Smooth muscle cell of the brain vasculature (primary cell): ENCODE results near the gene GABRG3.
"Not testable (repeated sequence)": the region's sequence is repeated elsewhere in the genome, so short reads cannot be mapped to it uniquely, and the experiment has no call there.

Experiments used
- DNase-seq: peaks from one replicate; pipeline ENCODE4 v3.0.0-alpha.2; 2012; ENCODE audit warnings: low read depth, low spot score

The GABRG3 gene

DNA sequence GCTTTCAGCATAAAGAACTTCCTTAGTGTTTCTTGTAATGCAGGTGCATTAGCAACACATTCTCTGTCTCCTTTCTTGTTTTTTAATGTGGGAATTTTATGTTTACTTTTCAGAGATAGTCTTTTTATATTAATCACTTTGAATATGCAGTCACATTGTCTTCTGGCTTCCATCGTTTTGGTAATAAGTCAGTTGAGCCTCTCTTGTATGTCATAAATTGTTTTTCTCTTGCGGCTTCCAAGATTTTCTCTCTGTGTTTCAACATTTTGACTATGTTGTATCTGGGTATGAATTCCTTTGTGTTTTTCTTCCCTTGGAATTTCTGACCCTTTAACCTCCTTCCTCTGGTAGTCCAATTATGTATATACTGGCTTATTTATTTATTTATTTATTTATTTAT lies 25.3 kb downstream of the GABRG3 start:
- no peak for DNase-seq

DNA sequence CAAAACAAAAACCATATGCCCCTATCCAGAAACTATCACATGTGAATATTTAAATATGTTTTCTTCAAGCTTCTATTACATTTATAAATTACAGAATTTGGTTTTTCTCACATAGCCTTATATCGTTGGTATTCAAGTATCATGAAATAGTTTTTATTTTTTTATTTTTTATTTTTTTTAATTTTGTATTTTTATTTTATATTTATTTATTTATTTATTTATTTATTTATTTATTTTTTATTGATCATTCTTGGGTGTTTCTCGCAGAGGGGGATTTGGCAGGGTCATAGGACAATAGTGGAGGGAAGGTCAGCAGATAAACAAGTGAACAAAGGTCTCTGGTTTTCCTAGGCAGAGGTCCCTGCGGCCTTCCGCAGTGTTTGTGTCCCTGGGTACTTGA lies 32.0 kb downstream of the GABRG3 start:
- DNase-seq, result not testable (repeated sequence)

DNA sequence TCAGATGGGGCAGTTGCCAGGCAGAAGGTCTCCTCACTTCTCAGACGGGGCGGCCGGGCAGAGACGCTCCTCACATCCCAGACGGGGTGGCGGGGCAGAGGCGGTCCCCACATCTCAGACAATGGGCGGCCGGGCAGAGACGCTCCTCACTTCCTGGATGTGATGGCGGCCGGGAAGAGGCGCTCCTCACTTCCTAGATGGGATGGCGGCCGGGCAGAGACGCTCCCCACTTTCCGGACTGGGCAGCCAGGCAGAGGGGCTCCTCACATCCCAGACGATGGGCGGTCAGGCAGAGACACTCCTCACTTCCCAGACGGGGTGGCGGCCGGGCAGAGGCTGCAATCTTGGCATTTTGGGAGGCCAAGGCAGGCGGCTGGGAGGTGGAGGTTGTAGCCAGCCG lies 33.2 kb downstream of the GABRG3 start:
- not testable (repeated sequence) for DNase-seq

GRCh38 chr15:27017168-27017809 lies 46.3 kb downstream of the GABRG3 start:
- DNase-seq, result no peak

DNA sequence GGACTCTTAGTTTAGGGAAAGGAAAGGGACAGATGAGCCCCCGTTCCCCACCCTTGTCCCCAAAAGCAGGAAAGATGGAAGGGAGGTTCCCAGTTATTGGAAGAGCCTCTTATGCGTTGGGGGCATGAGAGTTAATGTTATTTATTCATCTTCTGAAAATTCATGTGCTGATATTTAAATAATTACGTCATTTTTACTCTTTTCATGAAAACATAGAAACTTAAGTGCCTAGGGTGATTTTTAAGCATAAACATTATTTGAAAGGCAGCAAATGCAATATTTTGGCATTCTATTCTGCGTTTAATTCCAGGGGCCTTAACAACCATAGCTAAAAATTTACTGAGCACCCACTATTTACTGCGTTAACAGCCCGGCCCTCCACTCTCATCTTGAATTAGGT lies 48.7 kb downstream of the GABRG3 start:
- no peak for DNase-seq

DNA sequence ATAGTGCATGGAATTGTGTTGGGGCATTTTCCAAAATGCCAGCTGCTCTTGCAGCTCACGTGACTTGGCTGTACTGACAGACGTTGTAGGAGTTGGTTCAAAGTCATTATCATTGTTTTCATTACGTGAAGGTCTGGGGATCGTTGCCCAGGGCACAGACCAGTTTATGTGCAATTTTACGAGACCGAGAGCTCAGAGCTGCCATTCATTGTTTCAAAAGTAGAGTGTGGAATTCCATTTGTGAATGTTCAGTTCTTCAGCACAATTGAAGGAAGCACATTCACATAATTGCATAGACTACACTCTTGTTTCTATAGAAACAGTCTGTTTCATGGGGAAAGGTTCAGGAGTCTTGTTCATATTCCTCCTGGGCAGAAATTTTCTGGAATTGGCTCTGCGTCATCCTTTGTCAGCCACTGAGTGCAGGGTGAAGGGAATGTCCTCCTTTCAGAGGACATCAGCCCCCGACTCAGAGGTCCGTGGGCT lies 54.5 kb downstream of the GABRG3 start:
- no peak for DNase-seq

- DNase-seq, result no peak
These were observed 56.2 kb downstream of the GABRG3 start for GRCh38 chr15:27027229-27027628.

DNA sequence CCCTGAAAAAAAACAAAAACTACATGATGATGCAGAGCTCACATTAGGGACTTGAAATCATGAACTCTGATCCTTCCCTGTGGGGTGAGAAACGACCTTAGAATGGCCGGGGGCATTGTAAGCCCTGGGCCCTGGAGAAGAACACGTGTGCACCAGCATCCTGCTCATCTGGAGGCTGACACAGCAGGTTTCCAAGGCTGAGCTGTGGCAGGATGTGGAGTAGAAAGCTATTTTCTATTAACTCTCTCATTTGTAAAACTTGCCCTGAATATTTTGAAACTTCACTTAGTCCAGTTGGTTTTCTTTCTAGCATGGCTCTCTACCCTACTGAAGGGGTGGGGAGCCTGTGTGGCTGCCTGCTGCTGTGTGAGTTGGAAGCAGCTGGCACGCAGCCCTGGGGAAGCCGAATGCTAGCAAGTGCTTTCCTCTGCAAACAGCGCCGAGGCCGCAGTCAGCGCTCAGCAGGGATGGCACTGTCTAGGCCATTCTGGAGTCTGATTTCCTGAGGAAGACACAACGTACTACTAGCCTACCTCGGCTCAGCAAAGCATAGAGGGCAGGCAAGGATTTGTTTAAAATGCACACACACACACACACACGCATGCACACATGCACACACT lies 58.0 kb downstream of the GABRG3 start:
- DNase-seq, result no peak

DNA sequence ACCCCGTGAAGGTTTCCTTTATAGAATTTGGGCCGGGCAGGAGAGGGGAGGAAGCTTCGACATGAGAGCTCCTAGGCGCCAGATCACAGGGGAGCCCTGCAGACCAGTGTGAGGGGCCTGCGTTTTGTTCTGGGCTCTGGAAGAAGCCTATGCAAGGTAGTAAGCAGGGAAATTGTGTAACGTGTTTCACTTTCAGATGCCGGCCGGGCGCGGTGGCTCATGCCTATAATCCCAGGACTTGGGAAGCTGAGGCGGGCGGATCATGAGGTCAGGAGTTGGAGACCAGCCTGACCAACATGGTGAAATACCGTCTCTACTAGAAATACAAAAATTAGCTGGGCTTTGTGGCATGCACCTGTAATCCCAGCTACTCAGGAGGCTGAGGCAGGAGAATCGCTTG lies 65.2 kb downstream of the GABRG3 start:
- DNase-seq, result no peak

- DNase-seq, result no peak
These were observed 66.5 kb downstream of the GABRG3 start for GRCh38 chr15:27037501-27037900.

- DNase-seq, result no peak
These were observed 68.2 kb downstream of the GABRG3 start for GRCh38 chr15:27039152-27039551.

GRCh38 chr15:27042230-27042629 lies 71.2 kb downstream of the GABRG3 start:
- no peak for DNase-seq

- DNase-seq, result no peak
These were observed 71.7 kb downstream of the GABRG3 start for GRCh38 chr15:27042646-27043045.

DNA sequence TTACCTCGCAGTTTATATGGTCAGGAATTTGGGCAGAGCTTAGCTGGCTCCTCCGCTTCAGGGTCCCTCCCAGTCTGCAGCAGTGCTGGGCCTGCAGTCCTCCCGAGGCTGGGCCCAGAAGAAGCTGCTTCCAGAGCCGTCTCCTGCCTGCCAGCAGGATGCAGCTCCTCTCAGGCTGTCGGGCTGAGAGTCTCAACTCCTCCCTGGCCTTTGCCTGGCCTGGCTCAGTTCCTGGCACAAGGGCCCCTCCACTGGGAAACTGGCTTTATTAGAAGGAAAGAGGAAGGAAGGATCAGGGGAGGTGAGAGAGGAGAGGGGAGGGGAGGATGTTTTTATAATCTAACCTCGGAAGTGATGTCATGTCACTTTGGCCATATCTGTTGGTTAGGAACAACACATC lies 72.8 kb downstream of the GABRG3 start:
- DNase-seq, result no peak

- DNase-seq, result no peak
These were observed 74.8 kb downstream of the GABRG3 start for GRCh38 chr15:27045796-27046195.

DNA sequence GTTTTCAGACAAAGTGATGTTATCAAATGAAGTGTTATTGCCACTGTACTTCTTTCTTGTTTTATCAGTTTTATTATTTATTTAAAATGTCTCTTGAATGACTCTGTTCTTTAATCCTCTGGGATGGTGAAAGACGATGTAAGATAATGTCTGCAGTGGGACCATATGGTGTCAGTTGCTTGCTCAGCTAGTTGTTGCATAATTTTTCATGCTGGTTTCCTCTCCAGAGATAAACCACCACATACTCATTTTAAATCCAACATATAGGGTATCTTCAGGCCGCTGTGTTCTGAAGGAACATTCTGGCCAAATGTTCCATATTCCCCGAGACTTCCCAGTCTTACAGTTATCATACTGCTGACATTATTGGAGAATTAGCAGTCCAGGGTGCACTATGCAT lies 75.9 kb downstream of the GABRG3 start:
- no peak for DNase-seq

DNA sequence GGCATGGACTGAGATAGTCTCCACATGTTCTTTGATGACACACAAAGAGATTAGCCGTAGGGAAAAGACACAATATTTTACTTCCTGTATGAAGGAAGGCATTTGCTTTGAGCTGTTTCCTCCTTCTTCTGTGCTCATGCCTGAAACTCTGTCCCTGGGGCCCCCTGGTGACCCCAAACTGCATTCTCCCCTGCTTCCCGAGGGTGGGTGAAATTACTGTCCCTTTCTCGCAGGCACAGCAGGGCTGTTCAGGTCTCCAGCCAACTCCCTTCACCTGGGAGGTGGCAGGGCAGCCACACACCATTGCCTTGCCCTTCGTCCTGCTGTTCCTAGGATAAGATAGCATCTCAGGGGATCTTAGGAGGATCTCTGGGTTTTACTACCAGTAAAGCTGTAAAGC lies 79.2 kb downstream of the GABRG3 start:
- no peak for DNase-seq

- no peak for DNase-seq
These were observed 83.4 kb downstream of the GABRG3 start for GRCh38 chr15:27054426-27054825.

DNA sequence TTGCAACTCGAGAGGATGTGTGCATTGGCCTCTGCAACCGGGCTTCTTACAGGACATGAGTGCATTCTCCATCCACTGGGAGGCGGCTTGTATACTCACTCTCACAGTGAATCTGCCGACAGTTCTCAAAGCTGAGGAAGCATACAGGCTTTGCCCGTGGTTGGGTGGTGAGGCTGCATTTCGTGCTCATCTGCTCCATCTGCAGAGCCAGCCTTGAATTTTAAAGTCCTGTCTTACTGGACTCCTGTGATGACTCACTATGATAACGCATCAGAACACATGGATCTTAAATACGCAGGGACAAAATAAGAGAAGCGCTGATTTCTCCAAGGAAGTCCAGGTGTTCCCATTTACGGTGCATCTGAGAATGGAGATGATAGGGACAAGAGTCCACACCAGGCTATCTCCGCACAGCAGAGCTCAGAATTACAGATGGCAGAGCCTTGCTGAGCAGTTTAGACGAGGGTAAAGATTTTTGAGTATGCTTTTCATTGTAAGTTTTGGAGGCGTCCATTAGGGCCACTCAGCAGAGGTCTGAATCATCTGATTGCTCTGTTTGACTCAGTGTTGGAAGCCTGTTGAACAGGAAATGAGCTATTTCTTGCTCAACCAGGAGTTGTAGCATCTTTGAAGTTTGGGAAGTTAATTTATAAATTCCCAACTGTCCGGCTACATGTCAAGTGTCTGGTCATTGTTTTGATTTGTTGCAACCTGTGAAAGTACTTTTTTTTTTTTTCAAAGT lies 87.1 kb downstream of the GABRG3 start:
- no peak for DNase-seq

DNA sequence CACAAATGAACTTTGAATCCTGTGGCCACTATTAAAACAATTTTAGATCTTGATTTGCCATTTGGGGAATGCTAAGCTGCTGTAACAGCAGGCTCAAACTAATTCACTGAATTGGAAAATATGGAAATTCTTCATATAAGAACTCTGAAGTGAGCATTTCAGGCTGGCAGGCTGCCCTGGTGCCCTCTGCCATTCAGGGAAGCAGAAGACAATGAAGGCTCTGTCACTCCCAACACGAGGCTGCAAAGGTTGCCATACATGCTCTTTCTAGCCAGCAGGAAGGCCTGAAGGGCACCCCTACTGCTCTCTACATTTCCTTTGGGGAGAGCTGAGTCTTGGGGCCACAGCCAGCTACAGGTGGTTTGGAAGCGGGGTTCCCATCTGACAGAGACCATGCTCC lies 88.0 kb downstream of the GABRG3 start:
- no peak for DNase-seq

DNA sequence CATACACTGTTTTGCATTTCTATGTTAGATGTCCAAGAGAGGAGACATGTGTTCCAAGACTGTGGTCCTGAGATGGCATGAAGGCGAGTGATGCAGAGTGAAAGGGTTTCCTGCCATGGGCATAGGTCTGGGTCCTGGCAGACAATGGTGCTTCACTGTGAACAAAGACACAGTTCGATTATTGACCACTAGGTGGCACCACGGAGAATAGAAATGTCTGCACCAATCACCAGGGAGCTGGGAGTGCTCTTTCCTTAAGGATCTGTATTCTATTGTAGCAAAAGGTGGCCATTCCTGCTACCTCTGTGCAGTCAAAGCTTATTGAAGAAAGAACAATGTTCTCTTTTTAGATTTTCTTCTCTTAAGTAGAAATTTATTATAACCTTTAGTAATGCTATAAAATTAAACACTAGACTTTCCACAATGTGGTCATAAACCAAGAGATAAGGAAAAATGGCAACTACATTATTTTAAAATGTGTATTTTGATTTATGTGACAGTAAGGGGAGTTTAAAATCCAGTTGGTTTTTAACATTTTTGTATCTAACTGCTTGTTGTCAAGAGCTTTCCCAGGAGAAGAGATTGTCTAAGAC lies 88.7 kb downstream of the GABRG3 start:
- DNase-seq, result no peak

- no peak for DNase-seq
These were observed 90.8 kb downstream of the GABRG3 start for GRCh38 chr15:27061739-27062138.

- no peak for DNase-seq
These were observed 92.0 kb downstream of the GABRG3 start for GRCh38 chr15:27062951-27063350.
